Stimulated activated CD4-positive, alpha-beta T cell treated with anti-CD3 and anti-CD28 coated beads, Interleukin-2, amount 100 ng/mL, for 48 hours (primary cell): ENCODE measurements around the gene HAPLN1.

Experiments
- DNase-seq, 2 donors: peaks; one replicate each; pipeline ENCODE4 v3.0.0-alpha.2; 2020

The HAPLN1 gene

DNA sequence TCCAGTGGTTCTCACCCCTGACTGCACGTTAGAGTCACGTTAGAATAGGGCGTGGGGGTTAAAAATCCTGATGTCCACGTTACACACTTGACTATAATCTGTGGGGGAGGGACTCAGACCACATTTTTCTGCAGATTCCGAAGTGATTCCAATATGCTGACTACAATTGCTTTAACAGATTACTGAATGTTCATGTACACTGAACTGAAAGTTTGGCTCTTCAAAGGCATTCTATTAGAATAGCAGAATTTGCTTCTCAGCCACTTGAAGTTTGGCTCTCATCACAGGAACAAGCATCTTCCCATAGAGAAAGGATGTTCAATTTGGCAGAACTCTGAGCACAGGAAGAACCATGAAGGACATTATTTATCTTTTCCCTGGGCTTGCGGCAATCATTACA is 84.5 kb downstream of the HAPLN1 start:
- no peak for DNase-seq

DNA sequence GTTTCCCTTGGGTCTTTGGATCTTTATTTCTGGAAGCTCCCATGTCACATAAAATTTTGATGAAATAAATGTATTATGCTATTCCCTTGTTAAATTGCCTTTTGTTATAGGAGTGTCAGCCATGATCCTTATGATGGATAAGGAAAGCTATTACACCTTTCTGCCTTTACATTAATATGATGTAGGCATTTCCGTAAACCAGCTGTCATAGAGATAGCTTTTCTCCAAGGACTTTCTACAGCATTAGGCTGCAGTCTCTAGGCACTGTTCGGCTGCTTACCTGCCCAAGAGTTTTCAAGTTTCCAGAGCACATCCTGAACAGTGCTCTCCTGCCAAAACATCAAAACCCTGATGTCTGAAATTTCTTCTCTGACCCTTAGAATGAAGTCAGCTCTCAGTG is 87.4 kb downstream of the HAPLN1 start:
- no peak for DNase-seq

DNA sequence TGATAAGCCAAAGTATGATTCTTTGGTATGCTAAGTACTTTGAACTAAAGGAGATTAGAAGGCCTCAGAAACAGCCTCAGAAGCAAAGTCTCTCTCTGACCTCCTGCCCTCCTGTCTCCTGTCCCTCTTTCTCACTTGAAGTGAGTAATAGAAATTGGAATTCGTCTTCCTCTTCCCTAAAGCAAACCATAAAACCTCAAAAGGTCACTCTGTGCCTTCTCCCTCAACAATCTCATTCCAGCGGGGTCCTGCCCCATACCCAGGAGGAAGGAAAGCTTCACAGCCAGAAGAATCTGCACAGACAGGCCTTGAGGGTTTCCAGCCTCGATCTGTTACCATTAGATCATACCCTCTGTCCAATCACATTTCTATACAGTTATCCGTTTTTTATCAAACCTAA is 87.8 kb downstream of the HAPLN1 start:
- no peak for DNase-seq

DNA sequence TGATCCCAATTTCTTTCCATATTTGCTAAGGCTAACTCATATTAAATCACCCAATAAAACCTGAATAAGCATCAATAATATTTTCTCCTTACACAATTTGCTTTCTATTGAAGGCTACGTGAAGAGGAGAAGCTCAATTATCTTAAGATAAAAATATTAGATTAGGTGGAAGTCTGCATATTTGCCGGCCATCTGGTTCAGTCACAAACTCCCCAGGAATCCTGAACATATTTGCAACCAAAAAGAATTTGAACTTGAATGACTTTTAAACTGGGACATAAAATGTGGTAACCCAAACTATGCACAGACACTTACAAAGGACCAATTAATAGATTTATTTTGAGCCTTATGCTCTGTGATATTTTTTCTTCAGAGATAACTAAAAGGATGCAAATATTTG is 92.3 kb downstream of the HAPLN1 start:
- DNase-seq = no peak

DNA sequence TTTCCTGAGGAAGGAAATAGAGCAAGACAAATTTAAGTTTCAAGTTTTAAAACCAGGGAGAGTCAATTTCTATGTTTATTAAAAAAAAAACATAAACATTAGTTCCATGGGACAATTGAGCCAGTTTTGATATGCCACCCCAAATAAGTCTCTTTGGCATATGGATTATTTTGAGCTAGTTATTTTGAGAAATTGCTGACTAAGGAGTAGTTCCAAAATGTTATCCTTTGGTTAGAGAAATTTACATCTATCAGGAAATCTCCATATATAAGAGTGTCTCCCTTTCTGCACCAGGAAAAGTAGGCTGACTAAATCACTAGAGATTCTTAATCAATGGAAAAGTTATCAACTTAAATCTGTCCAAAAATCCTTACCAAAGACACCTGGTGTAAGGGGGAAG is 105.8 kb downstream of the HAPLN1 start:
- DNase-seq = no peak

DNA sequence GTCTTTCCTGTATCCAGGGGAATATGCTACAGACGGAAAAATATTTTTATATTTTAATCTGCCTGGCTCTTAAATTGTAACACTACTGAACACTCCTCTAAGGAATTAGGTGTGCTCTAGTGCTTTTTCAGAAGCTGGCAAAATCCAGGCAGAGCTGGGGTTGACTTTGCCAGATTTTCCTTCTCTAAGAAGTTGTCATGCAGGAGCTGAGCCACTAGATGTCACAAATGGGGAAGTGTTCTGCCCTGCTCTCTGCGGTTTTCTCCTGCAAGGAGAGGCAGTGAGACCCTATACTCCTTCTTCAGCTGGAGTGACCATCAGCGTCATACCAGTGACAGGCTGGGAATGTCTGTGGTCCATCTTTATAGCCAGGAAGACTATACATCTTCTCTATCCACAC is 112.5 kb downstream of the HAPLN1 start:
- no peak for DNase-seq

DNA sequence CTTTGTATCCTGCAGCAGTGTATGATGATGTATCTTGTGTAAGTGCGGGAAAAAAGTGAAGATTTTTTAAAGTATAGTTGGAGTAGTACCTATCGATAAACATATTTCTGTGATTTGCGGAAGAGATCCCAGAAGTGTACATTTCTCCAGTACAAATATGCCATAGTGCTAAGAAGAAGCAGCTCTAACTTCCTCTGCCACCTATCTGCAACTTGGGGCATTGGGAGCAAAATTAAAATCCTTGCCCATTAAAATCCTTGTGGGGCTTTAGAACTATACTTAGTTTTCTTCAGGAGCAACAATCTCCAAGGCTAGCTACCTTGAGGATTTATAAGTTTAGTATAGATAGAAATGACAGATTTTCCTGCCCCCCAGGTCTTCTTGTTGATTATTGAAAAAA is 125.4 kb downstream of the HAPLN1 start:
- no peak for DNase-seq

DNA sequence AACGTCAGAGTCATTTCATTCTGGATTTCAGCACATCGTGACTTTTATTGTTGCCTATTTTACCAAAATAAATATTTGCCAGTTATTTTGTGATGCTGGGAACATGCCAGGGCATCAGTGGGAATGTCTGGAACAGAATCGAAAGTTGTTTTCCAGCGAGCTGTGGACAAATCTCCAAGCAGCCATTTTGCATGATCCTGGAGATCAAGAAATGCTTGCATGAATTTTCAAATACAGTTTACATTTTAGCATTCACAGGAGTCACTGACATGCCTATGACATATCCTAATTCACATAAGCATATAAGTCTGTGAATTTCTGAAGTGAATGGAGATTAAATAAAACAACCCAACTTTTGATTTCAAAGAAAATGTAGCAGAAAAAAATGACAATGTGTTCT is 129.7 kb downstream of the HAPLN1 start:
- no peak for DNase-seq

DNA sequence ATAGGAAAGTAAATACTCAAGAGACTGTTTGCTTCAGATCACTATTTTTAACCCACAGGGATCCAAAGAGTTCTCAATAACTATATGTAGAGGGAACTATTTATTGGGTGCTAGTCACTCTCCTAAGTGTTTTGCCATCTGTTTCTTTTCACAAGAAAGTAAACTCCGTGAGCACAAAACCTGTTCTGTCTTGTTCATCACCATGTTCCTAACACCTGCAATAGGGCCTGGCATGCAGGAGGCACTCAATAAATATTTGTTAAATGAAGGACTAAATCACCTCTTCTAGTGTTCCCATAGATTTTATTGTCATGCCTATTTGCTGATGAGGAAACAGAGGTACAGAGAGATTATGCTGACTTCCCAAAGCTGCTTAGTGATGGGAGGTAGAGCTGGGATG is 130.9 kb downstream of the HAPLN1 start:
- DNase-seq = no peak
